Activated CD4-positive, alpha-beta T cell treated with anti-CD3 and anti-CD28 coated beads, Interleukin-2, amount 50 U/mL, for 16 hours (primary cell): ENCODE measurements around the gene RBM38.
"Not testable (repeated sequence)": the region's sequence is repeated elsewhere in the genome, so short reads cannot be mapped to it uniquely, and the experiment has no call there.

Experiments
- DNase-seq: peaks from one replicate; pipeline ENCODE4 v3.0.0-alpha.2; 2020

Gene RBM38

GRCh38 chr20:57421253-57422220 lies 30.3 kb downstream of the RBM38 start:
- no peak for DNase-seq

GRCh38 chr20:57422254-57422653 lies 31.1 kb downstream of the RBM38 start:
- no peak for DNase-seq

- DNase-seq, result no peak
Measured at GRCh38 chr20:57425150-57426013, 34.2 kb downstream of the RBM38 start.

GRCh38 chr20:57426271-57426689 lies 35.1 kb downstream of the RBM38 start:
- no peak for DNase-seq

GRCh38 chr20:57426831-57427230 lies 35.6 kb downstream of the RBM38 start:
- no peak for DNase-seq

GRCh38 chr20:57428324-57429158 lies 37.3 kb downstream of the RBM38 start:
- no peak for DNase-seq

- no peak for DNase-seq
Measured at GRCh38 chr20:57429159-57429496, 37.9 kb downstream of the RBM38 start.

- no peak for DNase-seq
Measured at GRCh38 chr20:57429580-57430200, 38.5 kb downstream of the RBM38 start.

GRCh38 chr20:57430201-57430596 lies 39.0 kb downstream of the RBM38 start:
- not testable (repeated sequence) for DNase-seq

GRCh38 chr20:57431539-57431835 lies 40.3 kb downstream of the RBM38 start:
- DNase-seq, result no peak

- no peak for DNase-seq
Measured at GRCh38 chr20:57432480-57432861, 41.3 kb downstream of the RBM38 start.

GRCh38 chr20:57432862-57433491 lies 41.8 kb downstream of the RBM38 start:
- DNase-seq, result peak; percentile 85

- no peak for DNase-seq
Measured at GRCh38 chr20:57433657-57434389, 42.6 kb downstream of the RBM38 start.

GRCh38 chr20:57434390-57434700 lies 43.1 kb downstream of the RBM38 start:
- no peak for DNase-seq

- DNase-seq, result no peak
Measured at GRCh38 chr20:57435105-57435497, 43.9 kb downstream of the RBM38 start.

- peak; percentile 6 for DNase-seq
Measured at GRCh38 chr20:57435498-57436222, 44.5 kb downstream of the RBM38 start.

- no peak for DNase-seq
Measured at GRCh38 chr20:57436223-57436545, 45.0 kb downstream of the RBM38 start.

- no peak for DNase-seq
Measured at GRCh38 chr20:57437267-57437666, 46.1 kb downstream of the RBM38 start.

- DNase-seq, result no peak
Measured at GRCh38 chr20:57437672-57438330, 46.6 kb downstream of the RBM38 start.

GRCh38 chr20:57438552-57438951 lies 47.4 kb downstream of the RBM38 start:
- DNase-seq, result no peak

GRCh38 chr20:57439432-57439831 lies 48.2 kb downstream of the RBM38 start:
- DNase-seq, result no peak
